ENCODE results near the gene RRP1B. TPM values are rescaled to one million over a fixed set of nuclear protein-coding genes. Genes with fewer than 3 reads are reported as not detected.

Gene RRP1B
- total and polyA plus RNA-seq, 4 donors, result 7.3 to 12.6 (median 8.4) TPM

DNA sequence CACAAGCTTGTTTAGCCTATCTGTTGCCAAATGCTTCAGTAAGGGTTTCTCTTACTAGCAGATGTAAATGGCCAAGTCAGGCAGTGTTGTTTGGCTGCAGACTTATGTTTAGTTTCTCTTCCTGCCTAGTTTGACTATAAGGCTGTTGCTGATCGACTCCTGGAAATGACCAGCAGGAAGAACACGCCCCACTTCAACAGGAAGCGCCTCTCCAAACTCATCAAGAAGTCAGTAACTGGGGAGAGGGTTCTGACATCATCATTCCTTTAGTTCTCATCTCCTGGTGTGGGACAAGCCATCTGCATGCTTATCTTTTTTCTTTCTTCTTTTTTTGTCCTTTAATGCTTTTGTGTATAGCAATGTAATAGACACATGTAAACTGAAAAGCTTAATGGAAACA lies 25.1 kb downstream of the RRP1B start:
- WGBS, result 77% methylated on average over 3 of the region's 3 CpGs
- TF ChIP-seq, protein P1, sequence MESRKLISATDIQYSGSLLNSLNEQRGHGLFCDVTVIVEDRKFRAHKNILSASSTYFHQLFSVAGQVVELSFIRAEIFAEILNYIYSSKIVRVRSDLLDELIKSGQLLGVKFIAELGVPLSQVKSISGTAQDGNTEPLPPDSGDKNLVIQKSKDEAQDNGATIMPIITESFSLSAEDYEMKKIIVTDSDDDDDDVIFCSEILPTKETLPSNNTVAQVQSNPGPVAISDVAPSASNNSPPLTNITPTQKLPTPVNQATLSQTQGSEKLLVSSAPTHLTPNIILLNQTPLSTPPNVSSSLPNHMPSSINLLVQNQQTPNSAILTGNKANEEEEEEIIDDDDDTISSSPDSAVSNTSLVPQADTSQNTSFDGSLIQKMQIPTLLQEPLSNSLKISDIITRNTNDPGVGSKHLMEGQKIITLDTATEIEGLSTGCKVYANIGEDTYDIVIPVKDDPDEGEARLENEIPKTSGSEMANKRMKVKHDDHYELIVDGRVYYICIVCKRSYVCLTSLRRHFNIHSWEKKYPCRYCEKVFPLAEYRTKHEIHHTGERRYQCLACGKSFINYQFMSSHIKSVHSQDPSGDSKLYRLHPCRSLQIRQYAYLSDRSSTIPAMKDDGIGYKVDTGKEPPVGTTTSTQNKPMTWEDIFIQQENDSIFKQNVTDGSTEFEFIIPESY (IDR thresholded peaks at IDR 0.05), result no peak
- no peak for TF ChIP-seq JUND (IDR thresholded peaks at IDR 0.05)
- TF ChIP-seq RXRA (IDR thresholded peaks at IDR 0.05), result no peak
- H3K4me1 ChIP-seq (ENCODE audit: control insufficient read depth in 4 of 4, insufficient read depth in 4 of 4, low read length in 3 of 4), result no peaks in the 10 kb centered on the region
- no peaks in the 10 kb centered on the region for H3K9me3 ChIP-seq (ENCODE audit: control insufficient read depth in 4 of 4, low read length in 3 of 4)
- no peaks in the 10 kb centered on the region for H3K27me3 ChIP-seq (ENCODE audit: control insufficient read depth in 4 of 4, insufficient read depth in 4 of 4, low read length in 3 of 4)
- no peak overlapping the region for H3K4me3 ChIP-seq (ENCODE audit: low read depth in 1 of 3, low read length in 3 of 3)
- no peak for DNase-seq (ENCODE audit: low spot score)
- H3K36me3 ChIP-seq (ENCODE audit: control insufficient read depth in 4 of 4, insufficient read depth in 3 of 4, low read depth in 1 of 4, low read length in 3 of 4), result peaks cover 14 to 60% (median 25%) of the 10 kb centered on the region in 4 donors
- H3K27ac ChIP-seq (ENCODE audit: low read depth in 1 of 2, low read length in 2 of 2), result no peak overlapping the region
- no peak overlapping the region for H3K9ac ChIP-seq (ENCODE audit: low read depth in 1 of 2, low read length in 2 of 2)

- no peaks in the 10 kb centered on the region for H3K9me3 ChIP-seq (ENCODE audit: control insufficient read depth in 4 of 4, low read length in 3 of 4)
- no peak for DNase-seq (ENCODE audit: low spot score)
- H3K4me3 ChIP-seq (ENCODE audit: low read depth in 1 of 3, low read length in 3 of 3), result no peak overlapping the region
- no peak overlapping the region for H3K9ac ChIP-seq (ENCODE audit: low read depth in 1 of 2, low read length in 2 of 2)
- H3K27me3 ChIP-seq (ENCODE audit: control insufficient read depth in 4 of 4, insufficient read depth in 4 of 4, low read length in 3 of 4), result no peaks in the 10 kb centered on the region
- no peak for TF ChIP-seq FOXA2 (IDR thresholded peaks at IDR 0.05)
- WGBS, result 95% methylated on average over 21 of the region's 21 CpGs
- peaks cover 22 to 82% (median 38%) of the 10 kb centered on the region in 4 donors for H3K36me3 ChIP-seq (ENCODE audit: control insufficient read depth in 4 of 4, insufficient read depth in 3 of 4, low read depth in 1 of 4, low read length in 3 of 4)
- no peak overlapping the region for H3K27ac ChIP-seq (ENCODE audit: low read depth in 1 of 2, low read length in 2 of 2)
- no peaks in the 10 kb centered on the region for H3K4me1 ChIP-seq (ENCODE audit: control insufficient read depth in 4 of 4, insufficient read depth in 4 of 4, low read length in 3 of 4)
Measured at GRCh38 chr21:43686811-43687565, 27.6 kb downstream of the RRP1B start.

DNA sequence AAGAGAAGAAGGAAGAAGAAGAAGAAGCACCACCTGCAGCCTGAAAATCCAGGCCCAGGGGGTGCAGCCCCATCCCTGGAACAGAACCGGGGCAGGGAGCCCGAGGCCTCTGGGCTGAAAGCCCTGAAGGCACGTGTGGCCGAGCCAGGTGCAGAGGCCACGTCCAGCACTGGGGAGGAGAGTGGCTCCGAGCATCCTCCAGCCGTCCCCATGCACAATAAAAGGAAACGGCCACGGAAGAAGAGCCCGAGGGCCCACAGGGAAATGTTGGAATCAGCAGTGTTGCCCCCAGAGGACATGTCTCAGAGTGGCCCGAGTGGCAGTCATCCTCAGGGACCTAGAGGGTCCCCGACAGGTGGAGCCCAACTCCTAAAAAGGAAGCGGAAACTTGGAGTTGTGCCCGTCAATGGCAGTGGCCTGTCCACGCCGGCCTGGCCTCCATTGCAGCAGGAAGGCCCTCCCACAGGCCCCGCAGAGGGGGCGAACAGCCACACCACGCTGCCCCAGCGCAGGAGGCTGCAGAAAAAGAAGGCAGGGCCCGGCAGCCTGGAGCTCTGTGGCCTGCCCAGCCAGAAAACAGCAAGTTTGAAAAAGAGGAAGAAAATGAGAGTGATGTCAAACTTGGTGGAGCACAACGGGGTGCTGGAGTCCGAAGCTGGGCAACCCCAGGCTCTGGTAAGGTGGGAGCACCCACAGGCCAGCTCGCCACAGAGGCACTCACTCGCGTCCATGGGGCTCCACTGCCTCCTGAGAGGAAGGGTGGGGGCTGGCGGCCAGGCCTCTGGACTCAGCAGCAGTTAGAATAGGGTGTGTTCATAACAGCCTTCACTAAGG lies 28.4 kb downstream of the RRP1B start:
- peaks cover 22 to 83% (median 38%) of the 10 kb centered on the region in 4 donors for H3K36me3 ChIP-seq (ENCODE audit: control insufficient read depth in 4 of 4, insufficient read depth in 3 of 4, low read depth in 1 of 4, low read length in 3 of 4)

More for the DNA sequence above, 28.4 kb downstream of the RRP1B start:
- no peak for TF ChIP-seq SP1 (IDR thresholded peaks at IDR 0.05)
- TF ChIP-seq HNF4A (conservative IDR thresholded peaks at IDR 0.05), result no peak
- TF ChIP-seq, protein P2, sequence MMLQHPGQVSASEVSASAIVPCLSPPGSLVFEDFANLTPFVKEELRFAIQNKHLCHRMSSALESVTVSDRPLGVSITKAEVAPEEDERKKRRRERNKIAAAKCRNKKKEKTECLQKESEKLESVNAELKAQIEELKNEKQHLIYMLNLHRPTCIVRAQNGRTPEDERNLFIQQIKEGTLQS (IDR thresholded peaks at IDR 0.05), result no peak
- TF ChIP-seq CTCF (IDR thresholded peaks at IDR 0.05; ENCODE audit: low read depth, low read length, missing input control), result no peak
- no peak for TF ChIP-seq NR2F2 (IDR thresholded peaks at IDR 0.05)
- TF ChIP-seq FOXA1 (IDR thresholded peaks at IDR 0.05), result no peak
- TF ChIP-seq TAF1 (conservative IDR thresholded peaks at IDR 0.05), result no peak
- TF ChIP-seq MAX (IDR thresholded peaks at IDR 0.05), result no peak
- TF ChIP-seq RXRA (IDR thresholded peaks at IDR 0.05), result no peak
- TF ChIP-seq YY1 (IDR thresholded peaks at IDR 0.05), result no peak
- no peak for TF ChIP-seq FOXA2 (IDR thresholded peaks at IDR 0.05)
- no peak for TF ChIP-seq HNF4G (IDR thresholded peaks at IDR 0.05)
- no peak for TF ChIP-seq RAD21 (IDR thresholded peaks at IDR 0.05)
- TF ChIP-seq, protein P3, sequence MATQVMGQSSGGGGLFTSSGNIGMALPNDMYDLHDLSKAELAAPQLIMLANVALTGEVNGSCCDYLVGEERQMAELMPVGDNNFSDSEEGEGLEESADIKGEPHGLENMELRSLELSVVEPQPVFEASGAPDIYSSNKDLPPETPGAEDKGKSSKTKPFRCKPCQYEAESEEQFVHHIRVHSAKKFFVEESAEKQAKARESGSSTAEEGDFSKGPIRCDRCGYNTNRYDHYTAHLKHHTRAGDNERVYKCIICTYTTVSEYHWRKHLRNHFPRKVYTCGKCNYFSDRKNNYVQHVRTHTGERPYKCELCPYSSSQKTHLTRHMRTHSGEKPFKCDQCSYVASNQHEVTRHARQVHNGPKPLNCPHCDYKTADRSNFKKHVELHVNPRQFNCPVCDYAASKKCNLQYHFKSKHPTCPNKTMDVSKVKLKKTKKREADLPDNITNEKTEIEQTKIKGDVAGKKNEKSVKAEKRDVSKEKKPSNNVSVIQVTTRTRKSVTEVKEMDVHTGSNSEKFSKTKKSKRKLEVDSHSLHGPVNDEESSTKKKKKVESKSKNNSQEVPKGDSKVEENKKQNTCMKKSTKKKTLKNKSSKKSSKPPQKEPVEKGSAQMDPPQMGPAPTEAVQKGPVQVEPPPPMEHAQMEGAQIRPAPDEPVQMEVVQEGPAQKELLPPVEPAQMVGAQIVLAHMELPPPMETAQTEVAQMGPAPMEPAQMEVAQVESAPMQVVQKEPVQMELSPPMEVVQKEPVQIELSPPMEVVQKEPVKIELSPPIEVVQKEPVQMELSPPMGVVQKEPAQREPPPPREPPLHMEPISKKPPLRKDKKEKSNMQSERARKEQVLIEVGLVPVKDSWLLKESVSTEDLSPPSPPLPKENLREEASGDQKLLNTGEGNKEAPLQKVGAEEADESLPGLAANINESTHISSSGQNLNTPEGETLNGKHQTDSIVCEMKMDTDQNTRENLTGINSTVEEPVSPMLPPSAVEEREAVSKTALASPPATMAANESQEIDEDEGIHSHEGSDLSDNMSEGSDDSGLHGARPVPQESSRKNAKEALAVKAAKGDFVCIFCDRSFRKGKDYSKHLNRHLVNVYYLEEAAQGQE (IDR thresholded peaks at IDR 0.05), result no peak
- TF ChIP-seq GABPA (IDR thresholded peaks at IDR 0.05 in 1 of 2, conservative IDR thresholded peaks at IDR 0.05 in 1 of 2), result no peak
- no peak for TF ChIP-seq JUND (IDR thresholded peaks at IDR 0.05)
- H3K9ac ChIP-seq (ENCODE audit: low read depth in 1 of 2, low read length in 2 of 2), result no peak overlapping the region
- H3K27ac ChIP-seq (ENCODE audit: low read depth in 1 of 2, low read length in 2 of 2), result no peak overlapping the region
- no peaks in the 10 kb centered on the region for H3K9me3 ChIP-seq (ENCODE audit: control insufficient read depth in 4 of 4, low read length in 3 of 4)
- no peak for DNase-seq (ENCODE audit: low spot score)
- no peaks in the 10 kb centered on the region for H3K27me3 ChIP-seq (ENCODE audit: control insufficient read depth in 4 of 4, insufficient read depth in 4 of 4, low read length in 3 of 4)
- no peaks in the 10 kb centered on the region for H3K4me1 ChIP-seq (ENCODE audit: control insufficient read depth in 4 of 4, insufficient read depth in 4 of 4, low read length in 3 of 4)
- WGBS, result 94% methylated on average over 27 of the region's 27 CpGs
- H3K4me3 ChIP-seq (ENCODE audit: low read depth in 1 of 3, low read length in 3 of 3), result no peak overlapping the region

Data from liver (tissue), 9 donors.